Measurements from ENCODE around the gene ADSS2.
"Not testable (repeated sequence)": the region's sequence is repeated elsewhere in the genome, so short reads cannot be mapped to it uniquely, and the experiment has no call there.

Gene ADSS2

DNA sequence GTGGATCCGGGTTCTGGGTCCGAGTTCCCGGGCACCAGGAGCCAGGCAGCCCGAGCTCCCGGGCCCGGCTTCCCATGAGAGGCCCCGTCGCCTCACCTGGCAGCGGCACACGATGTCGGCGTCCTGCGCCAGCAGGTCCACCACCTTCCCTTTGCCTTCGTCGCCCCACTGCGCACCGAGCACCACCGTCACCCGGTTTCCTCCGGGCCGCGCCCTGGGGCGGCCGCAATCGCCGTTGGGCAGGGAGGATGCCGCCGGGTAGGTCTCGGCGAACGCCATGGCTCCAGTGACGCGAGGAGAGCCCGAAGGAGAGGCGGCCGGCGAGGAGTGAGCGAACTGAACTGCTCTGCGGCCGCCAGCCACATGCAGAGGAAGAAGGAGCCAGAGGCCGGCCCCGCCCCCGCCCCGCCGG, at the start of gene ADSS2:
ADSS2 (minus strand) TSS at position 371 of the 412 bp plus-strand sequence; CDS start at position 279, 92 bp downstream.
- no peak for DNase-seq (ENCODE audit: low read depth in 2 of 2)

DNA sequence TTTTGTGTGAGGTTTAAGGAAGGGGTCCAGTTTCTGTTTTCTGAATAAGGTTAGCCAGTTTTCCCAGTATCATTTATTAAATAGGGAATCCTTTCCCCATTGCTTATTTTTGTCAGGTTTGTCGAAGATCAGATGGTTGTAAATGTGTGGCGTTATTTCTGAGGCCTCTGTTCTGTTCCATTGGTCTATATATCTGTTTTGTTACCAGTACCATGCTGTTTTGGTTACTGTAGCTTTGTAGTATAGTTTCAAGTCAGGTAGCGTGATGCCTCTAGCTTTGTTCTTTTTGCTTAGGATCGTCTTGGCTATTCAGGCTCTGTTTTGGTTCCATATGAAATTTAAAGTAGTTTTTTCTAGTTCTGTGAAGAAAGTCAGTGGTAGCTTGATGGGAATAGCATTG, 48.8 kb upstream of the ADSS2 start:
- DNase-seq (ENCODE audit: low read depth in 2 of 2), result not testable (repeated sequence)

DNA sequence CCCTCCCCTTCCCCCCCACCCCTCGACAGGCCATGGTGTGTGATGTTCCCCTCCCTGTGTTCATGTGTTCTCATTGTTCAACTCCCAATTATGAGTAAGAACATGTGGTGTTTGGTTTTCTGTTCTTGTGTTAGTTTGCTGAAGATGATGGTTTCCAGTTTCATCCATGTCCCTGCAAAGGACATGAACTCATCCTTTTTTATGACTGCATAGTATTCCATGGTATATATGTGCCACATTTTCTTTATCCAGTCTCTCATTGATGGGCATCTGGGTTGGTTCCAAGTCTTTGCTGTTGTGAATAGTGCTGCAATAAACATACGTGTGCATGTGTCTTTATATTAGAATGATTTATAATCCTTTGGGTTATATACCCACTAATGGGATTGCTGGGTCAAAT, 47.8 kb upstream of the ADSS2 start:
- not testable (repeated sequence) for DNase-seq (ENCODE audit: low read depth in 2 of 2)

DNA sequence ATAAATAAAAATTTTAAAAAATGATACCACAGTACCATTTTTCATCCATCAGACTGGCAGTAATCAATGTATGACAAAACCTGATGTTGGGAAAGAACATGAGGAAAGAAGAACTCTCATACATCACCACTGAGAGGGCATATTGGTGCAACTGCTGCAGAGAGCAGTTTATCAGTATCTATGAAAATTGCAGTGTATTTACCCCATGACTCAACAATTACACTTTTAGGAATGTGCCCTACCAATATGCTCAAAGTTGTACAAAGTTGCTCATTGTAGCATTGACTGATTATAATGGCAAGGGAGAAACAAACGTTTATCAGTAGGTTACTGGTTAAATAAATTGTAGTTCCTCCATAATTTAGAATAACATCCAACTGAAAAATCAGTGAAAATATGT, 46.1 kb upstream of the ADSS2 start:
- no peak for DNase-seq (ENCODE audit: low read depth in 2 of 2)

DNA sequence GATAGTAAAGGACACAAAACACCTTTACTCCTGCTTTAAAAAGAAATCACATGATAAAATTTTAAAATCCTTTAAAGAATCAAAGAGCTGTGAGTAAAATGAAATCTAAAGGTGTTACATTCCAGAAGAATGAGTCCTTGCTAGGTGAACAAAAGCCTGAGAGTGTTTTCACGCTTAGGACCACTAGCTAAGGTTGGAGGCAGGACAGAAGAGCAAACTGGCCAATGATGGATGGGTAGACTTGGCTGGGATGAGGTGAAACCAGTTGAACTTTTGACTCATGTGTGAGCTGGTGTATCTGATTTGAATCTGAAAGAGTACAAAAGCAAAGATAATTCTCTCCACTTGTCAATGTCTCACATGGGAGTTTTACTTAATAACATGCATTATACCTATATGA, 44.5 kb upstream of the ADSS2 start:
- DNase-seq (ENCODE audit: low read depth in 2 of 2), result no peak

DNA sequence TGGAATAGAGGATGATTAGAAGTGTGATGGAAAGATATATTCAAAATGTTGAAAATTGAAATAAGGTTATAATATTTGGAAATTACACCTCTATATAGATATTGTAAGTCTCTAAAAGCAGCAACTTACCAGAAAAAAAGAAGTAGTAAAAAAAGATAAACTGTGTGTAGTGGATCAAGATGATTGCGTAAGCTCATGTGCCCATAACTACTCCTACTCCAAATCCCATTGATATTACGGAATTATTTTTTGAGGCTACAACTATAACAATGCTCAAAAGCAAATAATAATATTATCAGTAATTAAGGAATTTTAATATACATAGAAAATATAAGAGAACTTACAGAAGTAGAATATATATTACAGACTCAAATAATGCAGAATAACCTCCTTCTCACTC, 42.9 kb upstream of the ADSS2 start:
- no peak for DNase-seq (ENCODE audit: low read depth in 2 of 2)

DNA sequence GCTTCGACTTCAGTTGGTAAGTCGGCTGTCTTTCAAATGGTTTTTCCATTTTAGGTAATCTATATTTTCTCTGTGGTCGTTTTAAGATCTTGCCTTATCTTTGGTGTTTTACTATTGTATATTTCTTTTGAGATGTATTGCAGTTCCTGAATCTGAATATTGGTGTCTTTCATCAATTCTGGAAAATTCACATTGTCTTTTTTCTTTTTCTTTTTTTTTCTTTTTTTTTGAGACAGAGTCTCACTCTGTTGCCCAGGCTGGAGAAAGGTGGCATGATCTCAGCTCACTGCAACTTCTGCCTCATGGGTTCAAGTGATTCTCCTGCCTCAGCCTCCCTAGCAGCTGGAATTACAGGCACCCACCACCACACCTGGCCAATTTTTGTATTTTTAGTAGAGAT, 33.3 kb upstream of the ADSS2 start:
- not testable (repeated sequence) for DNase-seq (ENCODE audit: low read depth in 2 of 2)

DNA sequence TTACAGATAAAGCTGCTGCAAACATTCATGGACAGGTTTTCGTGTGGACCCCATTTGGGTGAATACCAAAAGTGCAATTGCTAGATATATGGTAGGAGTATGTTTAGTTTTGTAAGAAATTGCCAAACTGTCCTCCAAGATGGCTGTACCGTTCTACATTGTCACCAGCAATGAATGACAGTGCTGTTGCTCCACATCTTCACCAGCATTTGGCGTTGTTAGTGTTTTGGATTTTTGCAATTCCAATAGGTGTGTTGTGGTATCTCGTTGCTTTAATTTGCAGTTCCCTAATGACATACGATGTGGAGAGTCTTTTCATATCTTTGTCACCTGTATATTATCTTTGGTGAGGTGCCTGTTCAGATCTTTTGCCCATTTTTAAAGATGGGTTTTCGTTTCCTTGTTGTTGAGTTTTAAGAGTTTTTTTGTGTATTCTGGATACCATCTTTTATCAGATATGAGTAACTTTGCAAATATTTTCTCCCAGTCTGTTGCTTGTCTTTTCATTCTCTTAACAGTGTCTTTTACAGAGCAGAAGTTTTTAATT, 21.4 kb upstream of the ADSS2 start:
- DNase-seq (ENCODE audit: low read depth in 2 of 2), result no peak

DNA sequence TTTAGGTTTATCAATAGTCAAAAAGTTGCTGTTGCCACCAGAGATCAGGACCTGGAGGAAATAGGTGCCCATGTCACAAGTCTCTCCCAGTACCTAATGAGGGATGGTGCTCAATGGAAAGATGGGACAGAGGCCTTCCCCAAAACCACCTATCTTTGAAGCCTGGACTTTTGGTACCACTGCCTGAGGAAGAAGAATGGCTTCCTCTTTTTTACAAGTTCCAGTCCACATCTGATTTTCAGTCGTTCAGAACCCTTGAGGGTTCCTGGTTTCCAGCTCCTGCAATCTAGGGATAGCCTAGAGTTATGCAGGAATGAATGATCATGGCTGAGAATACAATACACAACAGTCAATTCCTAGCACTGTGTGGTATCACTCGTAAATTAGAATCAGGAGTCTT, 15.0 kb upstream of the ADSS2 start:
- DNase-seq (ENCODE audit: low read depth in 2 of 2), result no peak

DNA sequence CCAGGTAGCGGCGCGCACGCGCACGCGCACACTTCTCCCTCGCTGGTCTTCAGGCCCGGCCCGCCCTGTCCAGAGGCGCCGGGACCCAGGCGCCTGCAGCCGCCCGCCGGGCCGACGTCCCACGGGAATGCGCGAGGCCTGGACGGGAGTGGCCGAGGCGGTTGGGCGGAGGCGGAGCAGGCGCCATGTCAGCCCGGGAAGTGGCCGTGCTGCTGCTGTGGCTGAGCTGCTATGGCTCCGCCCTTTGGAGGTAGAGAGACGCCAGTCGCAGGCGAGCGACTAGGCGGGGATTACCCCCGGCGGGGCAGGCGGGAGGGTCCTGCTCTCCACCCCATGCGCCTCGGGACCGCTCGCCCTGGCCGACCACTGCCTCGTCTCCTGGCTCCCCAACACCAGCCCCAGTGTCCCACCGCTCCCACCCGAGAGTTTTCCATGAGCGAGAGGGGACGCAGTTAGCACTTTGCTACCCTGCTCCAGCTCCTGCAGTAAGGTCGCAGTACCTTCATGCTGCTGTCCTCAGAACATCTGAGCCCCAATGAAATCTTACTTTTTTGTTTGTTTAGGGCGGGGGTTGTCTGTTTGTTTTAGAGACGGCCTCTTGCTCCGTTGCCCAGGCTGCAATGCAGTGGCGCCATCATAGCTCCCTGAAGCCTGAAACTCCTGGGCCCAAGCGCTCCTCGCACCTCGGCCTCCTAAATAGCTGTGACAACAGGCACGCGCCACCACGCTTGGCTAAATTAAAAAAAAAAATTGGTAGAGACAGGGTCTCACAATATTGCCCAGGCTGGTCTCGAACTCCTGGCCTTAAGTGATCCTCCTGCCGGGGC, 9.7 kb upstream of the ADSS2 start, which contains the start of gene CATSPERE:
CATSPERE (plus strand) TSS at position 29 of the 827 bp plus-strand sequence; CDS start at position 186, 157 bp downstream.
- peak; percentile 48 to 52 for DNase-seq (ENCODE audit: low read depth in 2 of 2)

DNA sequence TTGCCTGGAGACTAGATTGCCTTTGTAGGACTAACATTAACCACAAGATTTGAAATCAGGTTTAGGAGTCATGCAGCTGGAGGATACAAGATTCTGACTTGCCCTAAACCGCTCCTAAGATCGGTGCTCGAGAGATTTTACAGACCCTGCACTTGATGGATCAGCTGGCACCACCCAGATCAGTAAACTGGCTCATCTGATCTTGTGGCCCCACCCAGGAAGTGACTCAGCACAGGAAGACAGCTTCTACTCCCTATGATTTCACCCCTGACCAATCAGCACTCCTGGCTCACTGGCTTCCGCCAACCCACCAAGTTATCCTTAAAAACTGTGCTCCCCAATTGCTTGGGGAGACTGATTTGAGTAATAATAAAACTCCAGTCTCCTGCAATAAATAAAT, 8.5 kb upstream of the ADSS2 start:
- no peak for DNase-seq (ENCODE audit: low read depth in 2 of 2)

DNA sequence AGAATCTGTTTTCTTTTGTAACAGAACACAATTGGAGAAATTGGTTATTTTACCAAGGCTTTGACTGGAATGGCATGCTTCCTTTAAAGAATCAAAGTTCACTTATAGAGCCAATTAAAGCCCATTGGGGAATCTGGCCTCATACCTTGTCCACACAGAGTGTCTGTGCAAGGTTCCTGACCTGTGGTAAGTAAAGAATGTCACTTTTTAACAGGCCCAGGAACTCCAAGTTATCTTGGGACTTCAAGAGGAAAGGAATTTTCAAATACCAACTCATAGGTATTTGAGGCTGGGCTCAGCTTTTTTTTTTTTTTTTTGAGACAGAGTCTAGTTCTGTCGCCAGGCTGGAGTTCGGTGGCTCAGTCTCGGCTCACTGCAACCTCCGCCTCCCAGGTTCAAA, 7.1 kb upstream of the ADSS2 start:
- no peak for DNase-seq (ENCODE audit: low read depth in 2 of 2)

DNA sequence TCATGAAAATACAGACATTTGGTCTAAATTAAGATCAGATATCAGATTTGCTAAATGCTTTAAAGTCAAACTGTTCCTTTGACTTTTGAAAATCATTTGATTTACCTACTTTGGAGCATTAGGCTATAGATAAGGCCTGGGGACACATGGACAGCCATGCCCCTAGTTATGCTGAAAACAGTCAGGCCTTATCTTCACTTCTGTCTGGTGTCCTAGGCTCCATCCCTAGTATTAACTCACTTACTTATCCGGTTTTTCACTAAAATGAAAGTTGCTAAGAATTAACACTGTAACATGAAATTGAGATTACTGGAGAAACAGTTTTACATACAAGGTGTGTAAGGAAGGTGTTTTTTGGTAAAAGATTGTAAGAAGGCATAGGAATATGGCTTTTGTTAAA, 4.9 kb upstream of the ADSS2 start:
- DNase-seq (ENCODE audit: low read depth in 2 of 2), result no peak

DNA sequence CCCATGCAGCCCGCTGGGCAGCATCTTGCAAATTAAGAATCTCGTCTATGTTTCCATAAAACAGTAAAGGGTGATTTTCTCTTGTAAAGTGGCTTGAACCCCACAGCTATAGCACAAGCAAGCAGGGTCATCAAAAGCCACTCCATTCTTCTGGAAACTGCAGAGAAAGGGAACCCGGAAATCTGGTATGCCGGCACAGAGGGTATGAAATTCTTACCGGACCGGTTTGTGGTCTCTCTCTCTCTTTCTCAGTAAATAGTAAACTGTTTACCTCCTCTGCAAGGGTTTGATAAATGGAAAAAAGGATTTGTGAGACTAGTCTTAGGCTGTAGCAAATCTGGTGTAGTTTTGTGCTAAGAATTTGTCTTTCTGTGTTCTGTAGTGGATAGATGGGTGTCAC, 2.7 kb upstream of the ADSS2 start:
- DNase-seq (ENCODE audit: low read depth in 2 of 2), result no peak

DNA sequence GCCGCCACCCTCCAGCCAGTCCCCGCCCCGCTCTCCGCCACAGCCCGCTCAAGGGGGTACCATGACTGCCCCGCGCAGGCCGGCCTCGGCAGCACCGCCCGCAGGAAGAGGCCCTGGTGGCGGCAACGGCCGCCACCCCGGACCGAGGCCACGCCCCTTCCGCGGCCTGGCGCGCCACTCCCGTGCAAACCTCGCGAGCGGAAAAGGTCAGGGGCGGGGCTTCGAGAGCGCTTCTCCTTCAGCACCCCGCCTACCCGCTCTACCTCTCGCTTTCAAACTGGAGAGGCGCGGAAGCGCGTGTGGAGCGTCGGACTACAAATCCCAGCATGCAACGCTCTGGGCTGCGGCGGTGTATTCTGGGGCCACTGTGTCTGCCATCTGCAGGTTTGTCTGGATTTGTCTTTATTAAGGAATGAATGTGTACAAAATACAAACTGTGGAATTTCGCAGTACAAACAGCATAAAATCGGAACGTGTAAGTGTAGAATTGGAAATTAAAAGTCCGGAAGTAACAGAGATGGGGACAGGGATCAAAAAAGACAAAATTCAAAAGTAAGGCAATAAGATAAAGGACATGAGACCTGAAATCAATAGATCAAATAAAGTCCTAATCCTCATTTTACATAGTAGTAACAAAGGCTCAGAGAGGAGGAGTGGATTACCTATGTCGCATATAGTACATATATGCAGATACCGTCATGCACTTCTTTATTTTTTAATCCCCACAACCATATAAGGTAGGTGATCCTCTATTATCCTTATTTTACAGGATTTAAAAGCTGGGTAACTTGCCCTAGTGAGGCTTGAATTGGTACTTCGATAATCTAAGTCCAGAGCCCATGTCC, 464 bp upstream of the ADSS2 start:
- DNase-seq (ENCODE audit: low read depth in 2 of 2), result peak; percentile 97 to 98

DNA sequence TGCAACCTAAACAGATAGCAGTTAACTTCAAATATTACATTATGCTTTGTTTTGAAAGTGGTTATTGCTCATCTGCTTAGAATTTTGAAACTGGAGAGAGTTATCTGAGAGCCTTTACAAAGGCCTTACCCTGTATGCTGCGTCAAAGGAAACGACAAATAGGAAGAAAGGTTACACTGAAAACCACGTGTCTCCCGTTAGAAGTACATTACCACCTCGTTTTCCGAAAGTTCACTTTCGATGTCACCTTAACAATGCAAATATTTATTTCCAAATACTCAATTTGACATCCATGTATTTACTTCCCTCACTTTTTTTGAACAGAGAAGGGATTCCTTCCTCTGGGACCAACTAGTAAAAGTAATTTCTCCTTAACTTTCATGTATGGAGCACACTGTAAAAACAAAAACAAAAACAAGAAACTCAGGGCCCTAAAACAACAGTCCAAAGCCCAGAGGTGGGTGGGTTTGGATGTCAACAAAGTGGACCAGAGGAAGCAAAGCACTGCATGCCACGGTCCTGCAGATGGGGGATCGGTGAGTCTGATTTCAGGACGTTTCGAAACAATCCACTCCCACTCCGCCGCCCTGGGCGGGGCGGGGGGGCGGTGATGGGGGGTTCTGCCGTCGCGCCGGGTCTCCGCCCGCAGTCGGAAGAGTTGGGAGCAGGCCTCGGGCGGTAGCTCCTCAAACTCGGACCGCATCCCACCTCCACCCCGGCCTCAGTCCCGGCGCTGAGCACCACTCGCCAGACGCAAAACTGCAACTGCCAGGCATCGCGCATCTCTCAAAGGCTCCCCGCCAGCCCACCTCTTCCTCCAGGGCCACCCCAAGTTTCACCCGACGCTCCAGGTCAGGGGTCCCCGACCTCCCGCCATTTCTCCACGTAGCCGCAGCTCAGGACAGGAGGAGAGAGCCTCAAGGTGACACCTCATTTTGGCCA, 841 bp downstream of the ADSS2 start:
- peak; percentile 9 to 28 for DNase-seq (ENCODE audit: low read depth in 2 of 2)

DNA sequence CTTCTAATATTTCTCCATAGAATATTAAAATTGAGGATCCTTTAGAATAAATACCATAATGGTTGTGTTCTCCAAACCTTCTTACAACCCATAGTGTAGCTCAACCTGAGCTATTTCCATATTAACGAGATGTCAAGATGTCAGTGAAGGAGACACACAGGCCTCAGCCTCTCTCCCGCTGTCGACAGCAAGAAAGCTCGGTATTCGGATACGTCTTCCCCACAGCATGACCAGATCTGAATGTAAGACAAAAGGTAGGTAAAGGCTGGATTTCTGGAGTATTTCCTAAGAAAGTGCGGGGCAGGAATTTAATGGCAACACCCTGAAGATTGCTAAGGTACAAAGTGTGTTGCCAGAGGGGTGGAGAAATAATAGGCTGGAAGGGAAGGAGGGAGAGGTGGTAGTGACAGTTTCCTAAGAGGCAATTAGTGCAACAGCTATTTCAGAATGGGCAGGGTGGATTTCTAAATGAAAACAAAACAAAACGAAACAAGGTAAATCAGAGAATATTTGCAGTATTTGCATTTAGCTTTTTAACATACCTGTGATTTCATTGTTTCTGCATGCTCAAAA, 1.7 kb downstream of the ADSS2 start:
- no peak for DNase-seq (ENCODE audit: low read depth in 2 of 2)

DNA sequence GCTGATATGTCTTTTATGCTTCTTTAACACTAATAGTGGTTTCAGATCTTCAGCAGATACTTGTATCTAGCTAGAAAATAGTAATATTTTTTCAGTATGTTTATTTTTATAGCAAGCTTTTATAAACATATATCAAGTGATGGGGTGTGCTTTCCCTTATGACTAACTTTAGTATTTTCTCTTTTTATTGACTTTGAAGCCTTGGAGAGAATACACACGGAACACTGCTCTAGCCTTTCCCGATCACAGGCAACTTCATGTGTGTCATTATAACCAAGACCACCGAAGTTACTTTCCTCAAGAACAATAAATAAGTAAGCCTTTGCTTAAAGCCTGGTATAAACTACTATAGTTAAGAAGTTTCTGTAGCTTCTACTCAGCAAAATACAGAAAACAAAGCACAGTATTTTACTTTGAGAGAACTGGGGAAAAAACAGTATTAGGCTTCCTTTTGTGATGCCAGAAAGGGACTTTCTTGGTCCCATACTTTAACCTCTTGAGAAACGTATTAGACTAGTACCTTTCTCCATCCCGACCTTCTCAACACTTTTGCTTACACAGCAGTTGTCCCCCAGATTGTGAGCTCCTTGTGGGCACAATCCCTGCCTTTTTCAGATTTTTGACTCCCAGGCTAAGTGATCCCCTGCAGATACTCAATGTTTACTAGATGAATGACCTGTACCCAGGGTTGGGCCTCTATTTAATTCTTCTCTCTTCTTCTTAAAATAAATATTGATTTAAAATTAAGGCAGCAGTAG, 3.3 kb downstream of the ADSS2 start:
- DNase-seq (ENCODE audit: low read depth in 2 of 2), result no peak

DNA sequence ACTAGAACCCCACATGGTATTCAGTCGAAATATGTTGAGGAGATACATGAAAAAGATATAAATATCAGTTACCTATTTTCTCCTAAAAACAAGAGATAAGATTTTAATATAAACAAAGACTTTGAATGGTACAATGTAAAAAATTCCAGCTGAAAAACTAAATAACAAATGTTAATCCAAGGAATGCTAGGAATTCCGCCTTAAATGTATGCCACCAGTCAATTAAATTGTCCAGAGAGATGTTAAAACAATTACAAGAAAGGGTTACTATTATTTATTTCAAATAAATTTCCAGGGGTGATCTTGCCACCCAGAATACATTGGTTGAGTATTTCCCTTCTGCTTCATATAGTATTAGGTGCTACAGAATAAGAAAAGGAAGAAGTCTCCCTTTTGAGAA, 4.2 kb downstream of the ADSS2 start:
- DNase-seq (ENCODE audit: low read depth in 2 of 2), result no peak

DNA sequence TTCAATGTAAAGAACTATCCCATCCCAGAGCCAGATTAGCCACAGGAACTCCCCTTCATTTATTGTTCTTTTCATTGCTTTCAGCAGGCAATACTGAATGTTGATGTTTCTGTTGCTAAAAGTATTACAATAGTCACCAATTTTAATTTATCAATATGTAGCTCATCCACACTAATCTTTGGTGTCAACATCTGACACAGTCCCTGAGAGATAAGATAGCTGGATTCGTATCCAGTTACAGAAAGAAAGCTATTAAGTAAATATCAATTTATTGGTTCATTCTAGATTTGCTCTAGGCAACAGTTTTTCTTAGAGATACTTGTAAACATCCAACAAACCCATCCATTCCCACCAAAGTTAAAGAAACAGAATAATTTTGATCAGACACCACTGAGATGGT, 4.7 kb downstream of the ADSS2 start:
- no peak for DNase-seq (ENCODE audit: low read depth in 2 of 2)
